Mammary epithelial cell (primary cell): Measurements from ENCODE around the gene TMEM108.

Experiments
- EZH2 ChIP-seq: IDR thresholded peaks from 2 replicates; pipeline ENCODE4 v1.6.1; 2012; ENCODE audit warnings: low read length, inconsistent platforms, borderline replicate concordance
- TF ChIP-seq, protein P1 (sequence below), 2 donors: IDR thresholded peaks in 1 of 2; conservative IDR thresholded peaks in 1 of 2; 2 replicates each; pipeline ENCODE4 v1.5.1; 2011 to 2012; ENCODE audit warnings: inconsistent platforms in 2 of 2, low read length in 2 of 2, mild to moderate bottlenecking in 2 of 2, control low read depth in 1 of 2, low read depth in 1 of 2; ENCODE audit not compliant: insufficient read depth in 1 of 2; ENCODE audit errors: extremely low read depth in 1 of 2

DNA sequence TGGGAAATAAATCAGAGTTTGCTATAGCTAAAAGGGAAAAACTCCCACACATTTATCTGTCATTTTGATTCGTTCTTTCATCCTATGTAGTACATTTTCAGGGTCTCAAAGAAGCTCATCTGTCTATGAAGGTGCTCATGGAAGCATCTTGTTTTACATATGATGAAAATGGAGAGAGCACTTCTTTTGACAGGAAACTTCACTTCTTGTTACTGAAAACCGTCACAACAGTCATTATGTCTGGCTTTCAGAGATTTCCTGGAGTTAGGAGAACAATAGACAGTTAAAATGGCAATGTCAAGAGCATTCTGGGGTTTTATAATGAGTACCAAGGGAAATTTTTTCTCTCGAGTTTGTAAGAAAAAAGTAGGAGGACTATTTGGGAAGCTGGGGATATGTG lies 83.3 kb downstream of the TMEM108 start:
- no peak for TF ChIP-seq EZH2
- TF ChIP-seq, protein P1, sequence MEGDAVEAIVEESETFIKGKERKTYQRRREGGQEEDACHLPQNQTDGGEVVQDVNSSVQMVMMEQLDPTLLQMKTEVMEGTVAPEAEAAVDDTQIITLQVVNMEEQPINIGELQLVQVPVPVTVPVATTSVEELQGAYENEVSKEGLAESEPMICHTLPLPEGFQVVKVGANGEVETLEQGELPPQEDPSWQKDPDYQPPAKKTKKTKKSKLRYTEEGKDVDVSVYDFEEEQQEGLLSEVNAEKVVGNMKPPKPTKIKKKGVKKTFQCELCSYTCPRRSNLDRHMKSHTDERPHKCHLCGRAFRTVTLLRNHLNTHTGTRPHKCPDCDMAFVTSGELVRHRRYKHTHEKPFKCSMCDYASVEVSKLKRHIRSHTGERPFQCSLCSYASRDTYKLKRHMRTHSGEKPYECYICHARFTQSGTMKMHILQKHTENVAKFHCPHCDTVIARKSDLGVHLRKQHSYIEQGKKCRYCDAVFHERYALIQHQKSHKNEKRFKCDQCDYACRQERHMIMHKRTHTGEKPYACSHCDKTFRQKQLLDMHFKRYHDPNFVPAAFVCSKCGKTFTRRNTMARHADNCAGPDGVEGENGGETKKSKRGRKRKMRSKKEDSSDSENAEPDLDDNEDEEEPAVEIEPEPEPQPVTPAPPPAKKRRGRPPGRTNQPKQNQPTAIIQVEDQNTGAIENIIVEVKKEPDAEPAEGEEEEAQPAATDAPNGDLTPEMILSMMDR (conservative IDR thresholded peaks at IDR 0.05 in 1 of 2, IDR thresholded peaks at IDR 0.05 in 1 of 2; ENCODE audit: extremely low read depth in 1 of 2, insufficient read depth in 1 of 2, low read depth in 1 of 2, low read length in 2 of 2) = no peak
